WTC11 (cell line): ENCODE results near the gene OXSR1. TPM values are rescaled to one million over a fixed set of nuclear protein-coding genes. Genes with fewer than 3 reads are reported as not detected.

Experiments
- ATAC-seq: fragments of 200-7000 bp; cut with Tn5 transposase; 2 replicates; pipeline ENCODE4 v1.10.0; 2021; ENCODE audit warnings: mild to moderate bottlenecking, moderate library complexity
- CTCF ChIA-PET: fragments of 300-600 bp; sonication (Branson Sonifier 250); formaldehyde crosslinking; loops from one replicate; lab custom pipeline; 2021; ENCODE audit warnings: antibody characterized with exemption; lab: Charles Lee
- POLR2A ChIA-PET: fragments of 350-600 bp; sonication (Branson Sonifier 250); formaldehyde crosslinking; loops from one replicate; lab custom pipeline; 2021; ENCODE audit warnings: antibody characterized with exemption; lab: Charles Lee
- DNase-seq: peaks from one replicate; pipeline ENCODE4 v3.0.0; 2021; ENCODE audit warnings: low spot score
- H3K27ac Mint-ChIP-seq: 2 replicates; pipeline ENCODE4 v1.8.0; 2021; ENCODE audit warnings: mixed read lengths
- H3K27me3 Mint-ChIP-seq: 2 replicates; pipeline ENCODE4 v1.8.0; 2021; ENCODE audit warnings: low read depth, mild to moderate bottlenecking, moderate library complexity, mixed read lengths
- H3K36me3 Mint-ChIP-seq: 2 replicates; pipeline ENCODE4 v1.8.0; 2021; ENCODE audit warnings: mixed read lengths
- H3K4me1 Mint-ChIP-seq: 2 replicates; pipeline ENCODE4 v1.8.0; 2022; ENCODE audit warnings: mixed read lengths
- H3K4me3 Mint-ChIP-seq: 2 replicates; pipeline ENCODE4 v1.8.0; 2021; ENCODE audit warnings: mild to moderate bottlenecking, moderate library complexity, mixed read lengths
- H3K9me3 Mint-ChIP-seq: 2 replicates; pipeline ENCODE4 v1.8.0; 2021; ENCODE audit warnings: mixed read lengths
- CBFB ChIP-seq: sonication (generic); formaldehyde crosslinking; IDR thresholded peaks from 2 replicates; pipeline ENCODE4 v1.8.1; 2022; ENCODE audit warnings: mild to moderate bottlenecking, low read depth, missing genetic modification reagents
- GABPB1 ChIP-seq: sonication (generic); formaldehyde crosslinking; IDR thresholded peaks from 2 replicates; pipeline ENCODE4 v1.8.1; 2023; ENCODE audit warnings: mild to moderate bottlenecking, missing genetic modification reagents
- NFE2L1 ChIP-seq: sonication (generic); formaldehyde crosslinking; IDR thresholded peaks from 2 replicates; pipeline ENCODE4 v1.8.1; 2023; ENCODE audit warnings: missing genetic modification reagents
- NFYB ChIP-seq: sonication (generic); formaldehyde crosslinking; conservative IDR thresholded peaks from 2 replicates; pipeline ENCODE4 v1.8.0; 2022; ENCODE audit warnings: low read depth, missing genetic modification reagents
- RELA ChIP-seq: sonication (generic); formaldehyde crosslinking; IDR thresholded peaks from 2 replicates; pipeline ENCODE4 v1.8.1; 2022; ENCODE audit warnings: missing genetic modification reagents, mild to moderate bottlenecking, borderline replicate concordance
- RORB ChIP-seq: fragments of 250-450 bp; sonication (Bioruptor Pico); IDR thresholded peaks from 2 replicates; pipeline ENCODE4 v1.9.0; 2021; ENCODE audit warnings: mild to moderate bottlenecking
- SMAD3 ChIP-seq: sonication (generic); formaldehyde crosslinking; IDR thresholded peaks from 2 replicates; pipeline ENCODE4 v1.8.0; 2022; ENCODE audit warnings: missing genetic modification reagents, mild to moderate bottlenecking, borderline replicate concordance
- SP1 ChIP-seq: sonication (generic); formaldehyde crosslinking; conservative IDR thresholded peaks from 2 replicates; pipeline ENCODE4 v1.8.1; 2022; ENCODE audit warnings: missing genetic modification reagents
- TCF7 ChIP-seq: sonication (generic); formaldehyde crosslinking; IDR thresholded peaks from 2 replicates; pipeline ENCODE4 v1.8.0; 2022; ENCODE audit warnings: mild to moderate bottlenecking, low read depth, missing genetic modification reagents, moderate library complexity
- TEAD1 ChIP-seq: sonication (generic); formaldehyde crosslinking; IDR thresholded peaks from 2 replicates; pipeline ENCODE4 v1.8.0; 2022; ENCODE audit warnings: mild to moderate bottlenecking, missing genetic modification reagents
- TP53 ChIP-seq: sonication (generic); formaldehyde crosslinking; IDR thresholded peaks from 2 replicates; pipeline ENCODE4 v1.8.1; 2023; ENCODE audit warnings: mild to moderate bottlenecking, missing genetic modification reagents
- ZBTB21 ChIP-seq: sonication (generic); formaldehyde crosslinking; IDR thresholded peaks from 2 replicates; pipeline ENCODE4 v1.8.1; 2023; ENCODE audit warnings: mild to moderate bottlenecking, missing genetic modification reagents, borderline replicate concordance
- ZNF396 ChIP-seq: fragments of 250-450 bp; sonication (Bioruptor Pico); IDR thresholded peaks from 2 replicates; pipeline ENCODE4 v1.8.0; 2021; ENCODE audit warnings: mild to moderate bottlenecking, moderate library complexity, borderline replicate concordance
- ZNF423 ChIP-seq: fragments of 250-450 bp; sonication (Bioruptor Pico); IDR thresholded peaks from 2 replicates; pipeline ENCODE4 v2.1.2; 2022; ENCODE audit warnings: mild to moderate bottlenecking, moderate library complexity
- total RNA-seq: library from RNA; stranded (reverse); gene quantifications from 3 replicates; pipeline ENCODE4 v1.2.3, GENCODE V29; 2021
- TF ChIP-seq, protein P1 (sequence below): sonication (generic); formaldehyde crosslinking; IDR thresholded peaks from 2 replicates; pipeline ENCODE4 v1.8.0; 2022; ENCODE audit warnings: mild to moderate bottlenecking, missing genetic modification reagents
- TF ChIP-seq, protein P2 (sequence below): sonication (generic); formaldehyde crosslinking; IDR thresholded peaks from 2 replicates; pipeline ENCODE4 v1.8.0; 2022; ENCODE audit warnings: missing genetic modification reagents
- TF ChIP-seq, protein P3 (sequence below): sonication (generic); formaldehyde crosslinking; IDR thresholded peaks from 2 replicates; pipeline ENCODE4 v1.8.0; 2022; ENCODE audit warnings: mild to moderate bottlenecking, missing genetic modification reagents
- TF ChIP-seq, protein P4 (sequence below): sonication (generic); formaldehyde crosslinking; IDR thresholded peaks from 2 replicates; pipeline ENCODE4 v1.8.1; 2023; ENCODE audit warnings: mild to moderate bottlenecking, missing genetic modification reagents
- TF ChIP-seq, protein P5 (sequence below): sonication (generic); formaldehyde crosslinking; IDR thresholded peaks from 2 replicates; pipeline ENCODE4 v1.8.1; 2022; ENCODE audit warnings: mild to moderate bottlenecking, missing genetic modification reagents, moderate library complexity, borderline replicate concordance
- TF ChIP-seq, protein P6 (sequence below): sonication (generic); formaldehyde crosslinking; IDR thresholded peaks from 2 replicates; pipeline ENCODE4 v1.8.1; 2023; ENCODE audit warnings: mild to moderate bottlenecking, missing genetic modification reagents
- TF ChIP-seq, protein P7 (sequence below): fragments of 250-450 bp; sonication (Bioruptor Pico); IDR thresholded peaks from 2 replicates; pipeline ENCODE4 v1.9.0; 2021; ENCODE audit warnings: mild to moderate bottlenecking

The OXSR1 gene
- total RNA-seq, 1 experiment from 2014 or later = 50.6 TPM

DNA sequence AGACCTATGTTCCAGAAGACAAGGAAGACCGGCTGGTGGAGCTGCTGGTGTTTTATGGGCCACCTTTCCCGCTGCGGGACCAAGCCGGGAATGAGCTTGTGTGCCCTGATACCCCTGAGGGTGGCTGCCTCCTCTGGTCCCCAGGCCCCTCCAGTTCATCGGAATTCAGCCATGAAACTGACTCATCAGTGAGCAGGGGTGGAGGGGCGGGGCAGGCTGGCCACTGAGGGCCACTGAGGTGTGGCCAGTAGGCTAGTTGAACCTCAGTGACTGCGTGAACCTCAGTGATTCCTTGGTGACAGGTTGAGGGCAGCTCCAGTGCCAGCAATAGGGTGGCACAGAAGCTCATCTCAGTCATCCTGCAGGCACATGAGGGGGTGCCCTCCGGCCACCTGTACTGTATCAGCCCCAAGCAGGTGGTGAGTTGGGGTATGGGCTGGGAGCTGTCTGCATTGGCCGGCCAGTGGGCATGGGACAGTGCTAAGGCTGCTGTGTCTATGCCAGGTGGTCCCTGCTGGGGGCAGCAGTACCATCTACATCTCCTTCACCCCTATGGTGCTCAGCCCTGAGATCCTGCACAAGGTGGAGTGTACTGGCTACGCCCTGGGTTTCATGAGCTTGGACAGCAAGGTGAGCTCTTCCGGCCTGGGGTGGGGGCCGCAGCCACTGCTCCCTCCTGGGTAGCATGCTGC lies 48.7 kb upstream of the OXSR1 start:
- ATAC-seq (no peak), DNase-seq (peak; percentile 5)
- Mint-ChIP-seq H3K9me3 (no peaks in the 10 kb centered on the region), H3K4me3 (no peak overlapping the region), H3K27me3 (peaks cover 6% of the 10 kb centered on the region), H3K36me3 (no peaks in the 10 kb centered on the region; the same call in 1 of the 2 replicates), H3K27ac (no peak overlapping the region), H3K4me1 (no peaks in the 10 kb centered on the region)
- ChIA-PET POLR2A (no interaction called here), CTCF (interaction anchor here (1.0 to 2.8 kb wide), 11 partner anchors 9 to 230 kb away, joined by 3 to 10 read pairs (median 3); partner anchors contain the start of genes ACAA1, PLCD1 and XYLB)
- TF ChIP-seq ZNF396 (CRISPR knock-in tag) (no peak), TP53 (CRISPR knock-in tag) (no peak), SP1 (CRISPR knock-in tag) (no peak), NFYB (no peak), TEAD1 (CRISPR knock-in tag) (no peak), NFE2L1 (CRISPR knock-in tag) (no peak), RELA (CRISPR knock-in tag) (no peak), GABPB1 (CRISPR knock-in tag) (no peak), TCF7 (no peak), ZBTB21 (no peak), RORB (CRISPR knock-in tag) (no peak)
- TF ChIP-seq, protein P1, sequence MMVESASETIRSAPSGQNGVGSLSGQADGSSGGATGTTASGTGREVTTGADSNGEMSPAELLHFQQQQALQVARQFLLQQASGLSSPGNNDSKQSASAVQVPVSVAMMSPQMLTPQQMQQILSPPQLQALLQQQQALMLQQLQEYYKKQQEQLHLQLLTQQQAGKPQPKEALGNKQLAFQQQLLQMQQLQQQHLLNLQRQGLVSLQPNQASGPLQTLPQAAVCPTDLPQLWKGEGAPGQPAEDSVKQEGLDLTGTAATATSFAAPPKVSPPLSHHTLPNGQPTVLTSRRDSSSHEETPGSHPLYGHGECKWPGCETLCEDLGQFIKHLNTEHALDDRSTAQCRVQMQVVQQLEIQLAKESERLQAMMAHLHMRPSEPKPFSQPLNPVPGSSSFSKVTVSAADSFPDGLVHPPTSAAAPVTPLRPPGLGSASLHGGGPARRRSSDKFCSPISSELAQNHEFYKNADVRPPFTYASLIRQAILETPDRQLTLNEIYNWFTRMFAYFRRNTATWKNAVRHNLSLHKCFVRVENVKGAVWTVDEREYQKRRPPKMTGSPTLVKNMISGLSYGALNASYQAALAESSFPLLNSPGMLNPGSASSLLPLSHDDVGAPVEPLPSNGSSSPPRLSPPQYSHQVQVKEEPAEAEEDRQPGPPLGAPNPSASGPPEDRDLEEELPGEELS (CRISPR knock-in tag) = no peak
- TF ChIP-seq, protein P2, sequence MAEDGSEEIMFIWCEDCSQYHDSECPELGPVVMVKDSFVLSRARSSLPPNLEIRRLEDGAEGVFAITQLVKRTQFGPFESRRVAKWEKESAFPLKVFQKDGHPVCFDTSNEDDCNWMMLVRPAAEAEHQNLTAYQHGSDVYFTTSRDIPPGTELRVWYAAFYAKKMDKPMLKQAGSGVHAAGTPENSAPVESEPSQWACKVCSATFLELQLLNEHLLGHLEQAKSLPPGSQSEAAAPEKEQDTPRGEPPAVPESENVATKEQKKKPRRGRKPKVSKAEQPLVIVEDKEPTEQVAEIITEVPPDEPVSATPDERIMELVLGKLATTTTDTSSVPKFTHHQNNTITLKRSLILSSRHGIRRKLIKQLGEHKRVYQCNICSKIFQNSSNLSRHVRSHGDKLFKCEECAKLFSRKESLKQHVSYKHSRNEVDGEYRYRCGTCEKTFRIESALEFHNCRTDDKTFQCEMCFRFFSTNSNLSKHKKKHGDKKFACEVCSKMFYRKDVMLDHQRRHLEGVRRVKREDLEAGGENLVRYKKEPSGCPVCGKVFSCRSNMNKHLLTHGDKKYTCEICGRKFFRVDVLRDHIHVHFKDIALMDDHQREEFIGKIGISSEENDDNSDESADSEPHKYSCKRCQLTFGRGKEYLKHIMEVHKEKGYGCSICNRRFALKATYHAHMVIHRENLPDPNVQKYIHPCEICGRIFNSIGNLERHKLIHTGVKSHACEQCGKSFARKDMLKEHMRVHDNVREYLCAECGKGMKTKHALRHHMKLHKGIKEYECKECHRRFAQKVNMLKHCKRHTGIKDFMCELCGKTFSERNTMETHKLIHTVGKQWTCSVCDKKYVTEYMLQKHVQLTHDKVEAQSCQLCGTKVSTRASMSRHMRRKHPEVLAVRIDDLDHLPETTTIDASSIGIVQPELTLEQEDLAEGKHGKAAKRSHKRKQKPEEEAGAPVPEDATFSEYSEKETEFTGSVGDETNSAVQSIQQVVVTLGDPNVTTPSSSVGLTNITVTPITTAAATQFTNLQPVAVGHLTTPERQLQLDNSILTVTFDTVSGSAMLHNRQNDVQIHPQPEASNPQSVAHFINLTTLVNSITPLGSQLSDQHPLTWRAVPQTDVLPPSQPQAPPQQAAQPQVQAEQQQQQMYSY (CRISPR knock-in tag) = no peak
- TF ChIP-seq, protein P3, sequence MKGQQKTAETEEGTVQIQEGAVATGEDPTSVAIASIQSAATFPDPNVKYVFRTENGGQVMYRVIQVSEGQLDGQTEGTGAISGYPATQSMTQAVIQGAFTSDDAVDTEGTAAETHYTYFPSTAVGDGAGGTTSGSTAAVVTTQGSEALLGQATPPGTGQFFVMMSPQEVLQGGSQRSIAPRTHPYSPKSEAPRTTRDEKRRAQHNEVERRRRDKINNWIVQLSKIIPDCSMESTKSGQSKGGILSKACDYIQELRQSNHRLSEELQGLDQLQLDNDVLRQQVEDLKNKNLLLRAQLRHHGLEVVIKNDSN (CRISPR knock-in tag) = no peak

DNA sequence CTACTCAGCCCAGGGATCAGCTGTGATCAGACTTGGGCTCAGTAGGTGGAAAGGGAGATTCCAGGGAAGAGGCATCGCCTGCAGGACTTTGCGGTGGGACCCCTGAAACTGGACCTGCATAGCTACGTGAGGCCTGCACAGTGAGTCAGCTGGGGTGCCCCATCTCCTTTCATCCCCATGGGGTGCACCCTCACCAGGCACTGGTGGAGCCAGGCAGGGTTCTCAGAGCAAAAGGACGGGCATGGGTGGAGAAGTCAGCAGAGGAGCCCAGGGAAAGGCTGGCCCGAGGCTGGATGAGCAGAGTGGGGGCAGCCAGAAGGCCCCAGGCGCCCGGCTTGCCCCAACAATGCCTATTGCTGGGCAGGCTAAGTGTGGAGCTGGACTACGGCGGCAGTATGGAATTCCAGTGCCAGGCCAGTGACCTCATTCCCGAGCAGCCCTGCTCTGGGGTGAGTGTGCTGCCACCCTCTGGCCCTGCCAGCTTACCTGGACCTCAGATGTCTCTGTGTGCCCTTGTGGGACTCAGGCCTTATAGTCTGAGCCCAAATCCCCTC lies 48.1 kb upstream of the OXSR1 start:
- no peak overlapping the region for H3K4me3 Mint-ChIP-seq
- POLR2A ChIA-PET = no interaction called here
- CTCF ChIA-PET = interaction anchor here (0.6 to 2.8 kb wide), 14 partner anchors 8 to 229 kb away, joined by 3 to 10 read pairs (median 3); partner anchors contain the start of genes ACAA1, PLCD1 and XYLB
- no peaks in the 10 kb centered on the region for H3K4me1 Mint-ChIP-seq
- H3K27ac Mint-ChIP-seq = no peak overlapping the region
- H3K9me3 Mint-ChIP-seq = no peaks in the 10 kb centered on the region
- DNase-seq (no peak), ATAC-seq (peak; percentile 16)
- peaks cover 6% of the 10 kb centered on the region for H3K27me3 Mint-ChIP-seq
- H3K36me3 Mint-ChIP-seq = peaks cover 4% of the 10 kb centered on the region; the same call in 1 of the 2 replicates
- TF ChIP-seq, protein P4, sequence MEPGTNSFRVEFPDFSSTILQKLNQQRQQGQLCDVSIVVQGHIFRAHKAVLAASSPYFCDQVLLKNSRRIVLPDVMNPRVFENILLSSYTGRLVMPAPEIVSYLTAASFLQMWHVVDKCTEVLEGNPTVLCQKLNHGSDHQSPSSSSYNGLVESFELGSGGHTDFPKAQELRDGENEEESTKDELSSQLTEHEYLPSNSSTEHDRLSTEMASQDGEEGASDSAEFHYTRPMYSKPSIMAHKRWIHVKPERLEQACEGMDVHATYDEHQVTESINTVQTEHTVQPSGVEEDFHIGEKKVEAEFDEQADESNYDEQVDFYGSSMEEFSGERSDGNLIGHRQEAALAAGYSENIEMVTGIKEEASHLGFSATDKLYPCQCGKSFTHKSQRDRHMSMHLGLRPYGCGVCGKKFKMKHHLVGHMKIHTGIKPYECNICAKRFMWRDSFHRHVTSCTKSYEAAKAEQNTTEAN = no peak
- TF ChIP-seq ZBTB21 = no peak
- no peak for TF ChIP-seq SMAD3 (CRISPR knock-in tag)
- no peak for TF ChIP-seq SP1 (CRISPR knock-in tag)
- TF ChIP-seq, protein P5, sequence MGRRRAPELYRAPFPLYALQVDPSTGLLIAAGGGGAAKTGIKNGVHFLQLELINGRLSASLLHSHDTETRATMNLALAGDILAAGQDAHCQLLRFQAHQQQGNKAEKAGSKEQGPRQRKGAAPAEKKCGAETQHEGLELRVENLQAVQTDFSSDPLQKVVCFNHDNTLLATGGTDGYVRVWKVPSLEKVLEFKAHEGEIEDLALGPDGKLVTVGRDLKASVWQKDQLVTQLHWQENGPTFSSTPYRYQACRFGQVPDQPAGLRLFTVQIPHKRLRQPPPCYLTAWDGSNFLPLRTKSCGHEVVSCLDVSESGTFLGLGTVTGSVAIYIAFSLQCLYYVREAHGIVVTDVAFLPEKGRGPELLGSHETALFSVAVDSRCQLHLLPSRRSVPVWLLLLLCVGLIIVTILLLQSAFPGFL (CRISPR knock-in tag) = no peak
- TF ChIP-seq ZNF423 = no peak
- no peak for TF ChIP-seq CBFB (CRISPR knock-in tag)
- TF ChIP-seq, protein P6, sequence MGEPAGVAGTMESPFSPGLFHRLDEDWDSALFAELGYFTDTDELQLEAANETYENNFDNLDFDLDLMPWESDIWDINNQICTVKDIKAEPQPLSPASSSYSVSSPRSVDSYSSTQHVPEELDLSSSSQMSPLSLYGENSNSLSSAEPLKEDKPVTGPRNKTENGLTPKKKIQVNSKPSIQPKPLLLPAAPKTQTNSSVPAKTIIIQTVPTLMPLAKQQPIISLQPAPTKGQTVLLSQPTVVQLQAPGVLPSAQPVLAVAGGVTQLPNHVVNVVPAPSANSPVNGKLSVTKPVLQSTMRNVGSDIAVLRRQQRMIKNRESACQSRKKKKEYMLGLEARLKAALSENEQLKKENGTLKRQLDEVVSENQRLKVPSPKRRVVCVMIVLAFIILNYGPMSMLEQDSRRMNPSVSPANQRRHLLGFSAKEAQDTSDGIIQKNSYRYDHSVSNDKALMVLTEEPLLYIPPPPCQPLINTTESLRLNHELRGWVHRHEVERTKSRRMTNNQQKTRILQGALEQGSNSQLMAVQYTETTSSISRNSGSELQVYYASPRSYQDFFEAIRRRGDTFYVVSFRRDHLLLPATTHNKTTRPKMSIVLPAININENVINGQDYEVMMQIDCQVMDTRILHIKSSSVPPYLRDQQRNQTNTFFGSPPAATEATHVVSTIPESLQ (CRISPR knock-in tag) = no peak
- TF ChIP-seq, protein P7, sequence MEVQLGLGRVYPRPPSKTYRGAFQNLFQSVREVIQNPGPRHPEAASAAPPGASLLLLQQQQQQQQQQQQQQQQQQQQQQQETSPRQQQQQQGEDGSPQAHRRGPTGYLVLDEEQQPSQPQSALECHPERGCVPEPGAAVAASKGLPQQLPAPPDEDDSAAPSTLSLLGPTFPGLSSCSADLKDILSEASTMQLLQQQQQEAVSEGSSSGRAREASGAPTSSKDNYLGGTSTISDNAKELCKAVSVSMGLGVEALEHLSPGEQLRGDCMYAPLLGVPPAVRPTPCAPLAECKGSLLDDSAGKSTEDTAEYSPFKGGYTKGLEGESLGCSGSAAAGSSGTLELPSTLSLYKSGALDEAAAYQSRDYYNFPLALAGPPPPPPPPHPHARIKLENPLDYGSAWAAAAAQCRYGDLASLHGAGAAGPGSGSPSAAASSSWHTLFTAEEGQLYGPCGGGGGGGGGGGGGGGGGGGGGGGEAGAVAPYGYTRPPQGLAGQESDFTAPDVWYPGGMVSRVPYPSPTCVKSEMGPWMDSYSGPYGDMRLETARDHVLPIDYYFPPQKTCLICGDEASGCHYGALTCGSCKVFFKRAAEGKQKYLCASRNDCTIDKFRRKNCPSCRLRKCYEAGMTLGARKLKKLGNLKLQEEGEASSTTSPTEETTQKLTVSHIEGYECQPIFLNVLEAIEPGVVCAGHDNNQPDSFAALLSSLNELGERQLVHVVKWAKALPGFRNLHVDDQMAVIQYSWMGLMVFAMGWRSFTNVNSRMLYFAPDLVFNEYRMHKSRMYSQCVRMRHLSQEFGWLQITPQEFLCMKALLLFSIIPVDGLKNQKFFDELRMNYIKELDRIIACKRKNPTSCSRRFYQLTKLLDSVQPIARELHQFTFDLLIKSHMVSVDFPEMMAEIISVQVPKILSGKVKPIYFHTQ = no peak
